Motor neuron (in vitro differentiated cells): ENCODE measurements around the gene DIS3L2. TPM values are rescaled to one million over a fixed set of nuclear protein-coding genes. Genes with fewer than 3 reads are reported as not detected.

Experiments used
- ATAC-seq, 8 experiments: fragments of 200-7000 bp; cut with Tn5 transposase; replicated peaks in 6 of 8; 2 replicates each; pipeline ENCODE4 v1.8.0; 2021; ENCODE audit warnings: mild to moderate bottlenecking in 8 of 8, moderate library complexity in 8 of 8
- H3K27ac ChIP-seq, 2 donors: fragments of 250-450 bp; sonication (Bioruptor Pico); 2 replicates each; pipeline ENCODE4 v1.9.0; 2021; ENCODE audit warnings: antibody characterized with exemption in 2 of 2, mild to moderate bottlenecking in 2 of 2, moderate library complexity in 1 of 2
- H3K4me1 ChIP-seq, 2 donors: fragments of 250-450 bp; sonication (Bioruptor Pico); replicated peaks in 1 of 2; 2 replicates each; pipeline ENCODE4 v1.6.1; 2021; ENCODE audit warnings: antibody characterized with exemption in 2 of 2, mild to moderate bottlenecking in 2 of 2, moderate library complexity in 1 of 2
- H3K4me3 ChIP-seq, 5 donors: fragments of 250-450 bp; sonication (Bioruptor Pico); 2 replicates each; pipeline ENCODE4 v1.9.0; 2021; ENCODE audit warnings: antibody characterized with exemption in 5 of 5, mild to moderate bottlenecking in 5 of 5, moderate library complexity in 4 of 5
- WGBS, 10 experiments: fragments of 450-650 bp; shearing (Covaris generic); methylation state at CpG; one replicate each; pipeline ENCODE4 v1.0.0; 2022; 5-methylcytosine and 5-hydroxymethylcytosine counted together
- in situ Hi-C, 9 experiments: fragments of 400-800 bp; cut with MboI; loops; one replicate each; pipeline ENCODE4 v1.15.0; 2021; ENCODE audit warnings: low sequenced_read_pairs in 9 of 9, low pct_unique_long_range_greater_than_20kb in 2 of 9; ENCODE audit not compliant: unreplicated experiment in 9 of 9
- total RNA-seq, 8 experiments: library from RNA; unstranded; fragments of 300-600 nt; gene quantifications; 2 replicates each; pipeline versions ENCODE4 v1.2.3 to v1.2.4, GENCODE V29; 2022

Gene DIS3L2
- total RNA-seq, 8 experiments from 2014 or later, result 10.6 to 33.1 (median 21.8) TPM

GRCh38 chr2:232275670-232276069, 314.2 kb downstream of the DIS3L2 start:
- peaks cover 0 to 19% of the 10 kb centered on the region in 2 donors for H3K4me1 ChIP-seq
- no peak overlapping the region for H3K4me3 ChIP-seq
- no peak overlapping the region for H3K27ac ChIP-seq
- in situ Hi-C loops, result no loop called here
- 60 to 100% (median 90%) methylated on average over 1 to 5 of the region's 5 CpGs; no CpG with 5 or more reads in 1 of the 10 experiments for WGBS, 10 experiments
- no peak for ATAC-seq

- no peak overlapping the region for H3K4me3 ChIP-seq
- peak in 2 of 8 experiments; percentile 22 to 95 for ATAC-seq
- 33 to 100% (median 68%) methylated on average over 1 to 8 of the region's 8 CpGs; no CpG with 5 or more reads in 2 of the 10 experiments for WGBS, 10 experiments
- H3K4me1 ChIP-seq, result peaks cover 0 to 16% of the 10 kb centered on the region in 2 donors
- H3K27ac ChIP-seq, result no peak overlapping the region
- in situ Hi-C loops, result no loop called here
Measured at GRCh38 chr2:232276084-232276732, 314.7 kb downstream of the DIS3L2 start.

DNA sequence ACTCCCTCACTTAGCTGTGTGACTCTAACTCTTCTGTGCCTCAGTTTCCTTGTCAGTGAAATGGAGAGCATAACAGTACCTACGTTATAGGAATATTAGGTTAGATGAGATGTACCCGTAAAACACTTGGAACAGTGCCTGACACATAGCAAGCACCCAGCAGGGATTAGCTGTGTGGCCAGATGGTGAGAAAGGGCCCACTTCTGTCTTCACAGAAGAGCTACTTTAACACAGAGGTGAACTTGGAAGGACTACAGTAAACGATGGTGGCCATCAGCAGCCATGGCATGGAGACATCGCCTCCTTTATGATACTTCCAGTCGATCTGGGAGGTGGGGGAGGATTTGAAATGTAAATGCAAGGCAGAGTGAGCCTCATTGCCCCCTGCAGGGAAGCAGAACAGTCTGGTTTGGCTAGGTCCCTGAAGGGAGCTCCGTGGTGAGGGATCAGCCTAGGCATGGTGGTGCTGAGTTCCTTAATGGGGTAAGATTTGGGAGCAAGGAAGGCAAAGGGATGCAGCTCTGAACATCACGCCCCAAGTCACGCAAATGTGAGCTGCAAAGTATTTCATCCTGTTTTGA, 315.3 kb downstream of the DIS3L2 start:
- in situ Hi-C loops, result no loop called here
- Histone ChIP-seq H3K4me3 (no peak overlapping the region), H3K4me1 (peaks cover 4 to 18% of the 10 kb centered on the region in 2 donors), H3K27ac (no peak overlapping the region)
- no peak for ATAC-seq
- WGBS, 10 experiments, result 47 to 93% (median 68%) methylated on average over 2 to 7 of the region's 8 CpGs; no CpG with 5 or more reads in 1 of the 10 experiments

DNA sequence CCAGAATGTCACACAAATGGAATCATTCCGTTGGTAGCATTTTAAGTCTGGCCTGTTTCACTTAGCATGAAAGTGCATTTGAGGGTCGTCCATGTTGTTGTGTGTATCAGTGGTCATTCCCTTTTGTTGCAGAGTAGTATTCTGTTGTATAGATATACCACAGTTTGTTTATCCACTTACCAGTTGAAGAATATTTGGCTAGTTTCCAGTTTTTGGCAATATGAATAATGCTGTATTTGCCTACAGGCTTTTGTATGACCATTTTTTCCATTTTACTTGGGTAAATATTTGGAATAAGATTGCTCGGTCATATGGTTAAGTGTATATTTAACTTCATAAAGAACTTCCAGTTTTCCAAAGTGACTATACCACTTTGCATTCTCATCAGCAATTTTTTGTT, 317.0 kb downstream of the DIS3L2 start:
- in situ Hi-C loops, result no loop called here
- WGBS, 10 experiments, result 81 to 100% (median 92%) methylated on average over 1 to 3 of the region's 3 CpGs
- Histone ChIP-seq H3K4me3 (no peak overlapping the region), H3K27ac (no peak overlapping the region), H3K4me1 (peaks cover 11 to 31% of the 10 kb centered on the region in 2 donors)
- ATAC-seq, result no peak

GRCh38 chr2:232280341-232280740, 318.8 kb downstream of the DIS3L2 start:
- no peak for ATAC-seq
- Histone ChIP-seq H3K4me3 (no peak overlapping the region), H3K4me1 (peaks cover 15 to 31% of the 10 kb centered on the region in 2 donors), H3K27ac (no peak overlapping the region)
- 25 to 100% (median 100%) methylated on average over 1 of the region's 1 CpG; no CpG with 5 or more reads in 4 of the 10 experiments for WGBS, 10 experiments
- in situ Hi-C loops, result no loop called here

GRCh38 chr2:232281858-232282507, 320.5 kb downstream of the DIS3L2 start:
- in situ Hi-C loops, result no loop called here
- WGBS, 10 experiments, result 0 to 82% (median 19%) methylated on average over 1 to 5 of the region's 6 CpGs; no CpG with 5 or more reads in 1 of the 10 experiments
- Histone ChIP-seq H3K4me1 (peaks cover 29% of the 10 kb centered on the region in 2 donors), H3K27ac (no peak overlapping the region), H3K4me3 (no peak overlapping the region)
- peak in 5 of 8 experiments; percentile 58 to 82 (median 67) for ATAC-seq

DNA sequence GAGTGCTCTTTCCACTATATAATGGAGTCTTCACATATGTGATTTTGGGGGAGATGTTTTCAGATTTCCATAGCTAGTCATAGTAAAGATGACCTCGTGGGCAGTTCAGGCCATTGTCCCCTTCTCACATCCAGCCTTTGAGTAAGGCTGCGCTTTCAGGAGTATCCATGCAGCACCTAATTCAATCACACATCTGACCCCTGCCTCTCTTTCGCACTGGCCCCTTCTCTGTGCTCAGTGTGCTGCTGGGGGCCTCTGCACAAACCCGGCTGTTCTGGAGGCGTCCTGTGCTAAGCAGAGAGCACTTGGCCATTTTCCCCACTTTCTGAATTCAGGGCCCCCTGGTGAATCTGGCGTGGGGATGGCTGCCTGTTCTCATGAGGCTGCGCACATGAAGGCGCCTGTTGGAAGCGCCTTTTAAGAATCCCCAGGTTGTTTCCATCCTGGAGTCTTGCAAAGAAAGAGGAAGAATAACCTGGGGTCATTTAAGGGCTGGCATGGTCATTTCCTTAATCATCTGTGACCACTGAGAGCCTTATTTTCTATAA, 321.1 kb downstream of the DIS3L2 start:
- Histone ChIP-seq H3K4me3 (no peak overlapping the region), H3K27ac (no peak overlapping the region), H3K4me1 (peaks cover 27 to 32% of the 10 kb centered on the region in 2 donors)
- in situ Hi-C loops, result no loop called here
- ATAC-seq, result peak in 5 of 8 experiments; percentile 10 to 61 (median 41)
- WGBS, 10 experiments, result 10 to 100% (median 92%) methylated on average over 2 to 7 of the region's 9 CpGs; no CpG with 5 or more reads in 3 of the 10 experiments

DNA sequence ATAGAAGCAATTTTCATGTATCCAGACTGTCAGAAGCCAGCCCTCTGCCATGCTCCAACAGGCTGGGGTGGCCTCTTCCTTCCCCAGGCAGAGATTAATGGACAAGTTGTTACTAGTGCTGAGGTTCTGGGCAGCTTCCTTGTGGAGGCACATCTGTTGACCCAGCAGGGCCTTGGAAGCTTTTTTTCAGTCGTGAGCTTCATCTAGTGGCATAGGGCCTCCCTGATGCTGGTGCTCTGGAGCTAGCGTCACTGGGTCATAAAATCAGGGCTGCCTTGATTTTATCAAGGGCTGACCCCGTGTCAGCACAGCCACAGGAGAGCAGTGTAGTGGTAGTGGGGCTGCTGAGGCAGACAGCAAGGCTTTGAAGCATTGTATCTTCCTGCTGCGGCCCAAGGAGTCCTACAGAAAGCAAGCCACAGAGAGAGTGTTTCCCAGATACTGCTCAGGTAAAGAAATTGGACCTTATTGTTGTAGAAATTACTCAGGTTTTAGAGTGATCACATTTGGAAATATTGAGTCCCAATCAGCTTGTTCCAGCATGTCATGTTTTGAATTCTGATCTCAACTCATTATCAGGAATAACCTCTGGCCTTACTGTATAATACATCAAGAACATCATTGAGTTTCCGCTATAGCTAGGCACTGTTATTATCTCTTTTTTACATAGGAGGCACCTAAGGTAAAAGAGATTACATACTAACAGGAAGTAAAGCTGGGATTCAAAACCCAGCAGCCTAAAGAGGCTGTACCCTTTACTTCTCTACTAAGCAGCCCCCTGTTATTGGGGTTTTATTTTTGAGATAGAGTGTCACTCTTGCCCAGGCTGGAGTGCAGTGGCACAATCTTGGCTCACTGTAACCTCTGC, 324.7 kb downstream of the DIS3L2 start:
- Histone ChIP-seq H3K4me1 (peaks cover 27 to 33% of the 10 kb centered on the region in 2 donors), H3K4me3 (no peak overlapping the region), H3K27ac (no peak overlapping the region)
- in situ Hi-C loops, result no loop called here
- peak in 5 of 8 experiments; percentile 19 to 74 (median 65) for ATAC-seq
- WGBS, 10 experiments, result 0 to 90% (median 57%) methylated on average over 1 to 3 of the region's 5 CpGs; no CpG with 5 or more reads in 3 of the 10 experiments

- no peak overlapping the region for H3K27ac ChIP-seq
- peaks cover 18 to 29% of the 10 kb centered on the region in 2 donors for H3K4me1 ChIP-seq
- in situ Hi-C loops, result no loop called here
- ATAC-seq, result peak in 1 of 8 experiments; percentile 24
- H3K4me3 ChIP-seq, result no peak overlapping the region
- WGBS, 10 experiments, result 17 to 100% (median 77%) methylated on average over 1 to 3 of the region's 8 CpGs; no CpG with 5 or more reads in 4 of the 10 experiments
Measured at GRCh38 chr2:232287316-232287715, 325.8 kb downstream of the DIS3L2 start.

DNA sequence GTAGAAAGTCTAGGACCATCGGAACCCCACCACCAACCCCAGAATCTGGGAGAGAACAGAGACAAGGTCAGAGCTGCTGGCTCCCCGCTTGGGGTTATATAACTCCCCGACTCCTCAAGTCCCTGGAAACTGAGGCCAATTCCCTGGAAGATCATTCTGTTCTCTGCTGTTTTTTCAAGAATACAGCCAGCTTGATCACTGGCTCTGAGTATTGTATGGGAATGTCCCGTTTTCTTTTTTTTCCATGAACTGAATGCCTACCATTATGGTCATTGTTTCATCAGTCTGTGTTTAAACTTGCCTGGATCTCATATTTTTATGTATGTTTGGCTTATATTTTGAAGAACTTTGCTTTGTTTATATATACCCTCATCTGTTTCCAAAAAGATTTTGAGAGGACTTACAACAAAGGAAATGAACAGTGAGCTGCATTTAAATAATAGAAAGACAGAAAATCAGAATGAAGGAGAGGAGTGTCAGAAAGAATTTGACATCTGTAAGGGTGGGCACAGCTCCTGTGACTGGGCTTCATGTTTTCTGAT, 327.0 kb downstream of the DIS3L2 start:
- Histone ChIP-seq H3K27ac (no peak overlapping the region), H3K4me1 (peaks cover 10 to 22% of the 10 kb centered on the region in 2 donors), H3K4me3 (no peak overlapping the region)
- ATAC-seq, result no peak
- in situ Hi-C loops, result no loop called here
- WGBS, 10 experiments, result 44 to 100% (median 79%) methylated on average over 1 to 4 of the region's 4 CpGs; no CpG with 5 or more reads in 2 of the 10 experiments

- no peak for ATAC-seq
- in situ Hi-C loops, result no loop called here
- Histone ChIP-seq H3K4me3 (no peak overlapping the region), H3K4me1 (peaks cover 7 to 15% of the 10 kb centered on the region in 2 donors), H3K27ac (no peak overlapping the region)
- 80 to 100% (median 93%) methylated on average over 1 to 8 of the region's 8 CpGs; no CpG with 5 or more reads in 2 of the 10 experiments for WGBS, 10 experiments
Measured at GRCh38 chr2:232290668-232291067, 329.2 kb downstream of the DIS3L2 start.

- no peak for ATAC-seq
- 33 to 83% (median 55%) methylated on average over 1 to 2 of the region's 2 CpGs; no CpG with 5 or more reads in 4 of the 10 experiments for WGBS, 10 experiments
- Histone ChIP-seq H3K4me3 (no peak overlapping the region), H3K4me1 (peaks cover under 1 to 8% of the 10 kb centered on the region in 2 donors), H3K27ac (no peak overlapping the region)
- in situ Hi-C loops, result no loop called here
Measured at GRCh38 chr2:232291343-232291742, 329.8 kb downstream of the DIS3L2 start.
